DMS114 treated with DMSO at 0.1 percent for 48 hours (cell line): ENCODE data around the gene DCST1.

Experiments
- DNase-seq: peaks from one replicate; lab custom pipeline; 2025; ENCODE audit not compliant: unreplicated experiment; lab: John Stamatoyannopoulos, UW

Gene DCST1

DNA sequence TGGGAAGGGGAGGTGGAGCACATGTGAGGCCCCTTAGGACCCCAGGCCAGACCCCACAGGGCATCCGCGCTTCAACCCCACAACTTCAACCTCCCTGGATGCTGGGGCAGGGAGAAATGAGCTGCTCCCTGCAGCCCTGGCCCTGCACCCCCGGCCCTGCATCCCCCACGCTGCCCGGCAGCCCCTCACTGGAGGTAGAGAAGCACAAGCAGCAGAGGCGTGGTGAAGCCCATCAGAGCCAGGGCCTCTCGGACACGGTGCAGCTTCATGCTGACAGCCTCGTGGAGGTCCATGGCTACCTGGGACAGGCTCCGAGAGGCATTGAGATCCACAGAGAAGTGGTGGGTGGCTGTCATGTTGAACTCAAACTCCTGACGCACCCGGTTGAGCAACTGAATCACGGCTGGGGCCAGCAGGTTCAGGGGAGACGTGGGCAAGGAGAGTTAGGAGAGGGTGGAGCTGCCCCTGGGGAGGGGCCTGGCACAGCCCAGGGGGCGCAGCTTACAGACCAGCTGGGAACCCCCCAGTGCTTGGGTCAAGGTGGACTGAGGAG is 3.3 kb upstream of the DCST1 start:
- DNase-seq, result no peak

DNA sequence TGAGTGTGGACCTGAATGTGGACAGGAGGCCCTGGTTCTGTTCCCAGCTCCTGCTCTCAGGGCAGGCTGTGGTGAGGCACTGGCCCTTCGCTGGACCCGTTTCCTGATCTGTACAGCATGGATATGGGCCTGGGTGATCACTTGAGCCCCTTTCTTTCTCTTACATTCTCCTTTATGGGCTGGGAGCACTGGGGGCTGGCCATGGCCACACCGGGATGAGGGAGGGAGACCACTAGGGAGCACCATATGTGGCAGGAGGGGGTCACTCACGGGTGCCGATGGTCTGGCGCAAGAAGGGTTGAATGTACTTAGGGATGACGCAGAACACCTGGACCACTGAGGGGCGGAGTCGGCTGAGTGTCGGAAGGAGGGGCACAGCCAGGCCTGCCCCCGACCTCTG is 2.7 kb upstream of the DCST1 start:
- DNase-seq, result no peak

- DNase-seq, result no peak
These were observed 738 bp upstream of the DCST1 start for GRCh38 chr1:155032886-155033285.

GRCh38 chr1:155034318-155035208 is 939 bp downstream of the DCST1 start:
- DNase-seq, result no peak

DNA sequence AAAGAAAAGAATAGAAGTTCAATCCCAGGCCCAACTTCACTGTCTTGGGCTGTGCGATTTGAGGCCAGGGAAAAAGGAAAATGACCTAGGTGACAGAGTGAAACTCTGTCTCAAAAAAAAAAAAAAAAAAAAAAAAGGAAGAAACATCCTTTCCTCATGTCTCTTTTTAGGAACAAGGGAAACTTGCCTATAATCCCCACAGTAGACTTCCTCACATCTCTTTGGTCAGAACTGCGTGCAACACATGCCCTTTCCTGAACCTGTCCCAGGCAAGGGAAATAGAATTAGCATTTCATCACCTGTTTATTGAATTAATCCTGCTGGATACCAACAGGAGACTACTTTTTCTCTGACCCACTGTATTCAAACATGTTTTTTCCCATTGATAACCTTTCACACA is 2.3 kb downstream of the DCST1 start:
- no peak for DNase-seq

DNA sequence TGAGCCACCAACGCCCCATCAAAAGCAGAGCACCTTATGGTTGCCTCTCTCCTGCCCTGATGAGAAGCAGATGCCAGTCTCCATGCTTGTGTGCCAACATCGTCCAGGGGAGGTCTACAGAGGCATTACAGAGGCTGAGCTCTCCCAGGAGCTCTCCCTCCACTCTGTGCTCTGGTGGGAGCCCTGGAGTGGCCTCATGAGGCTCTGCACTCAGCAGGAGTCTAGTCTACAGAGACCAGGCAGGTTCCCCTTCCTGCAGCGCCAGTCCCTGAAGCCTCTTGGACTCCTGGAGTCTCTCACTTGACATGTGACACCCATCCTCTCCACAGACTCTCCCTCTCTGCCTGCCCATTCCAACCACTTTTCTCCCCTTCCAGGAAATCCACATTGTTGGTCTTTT is 3.4 kb downstream of the DCST1 start:
- DNase-seq, result no peak

GRCh38 chr1:155037851-155038441 is 4.3 kb downstream of the DCST1 start:
- no peak for DNase-seq

DNA sequence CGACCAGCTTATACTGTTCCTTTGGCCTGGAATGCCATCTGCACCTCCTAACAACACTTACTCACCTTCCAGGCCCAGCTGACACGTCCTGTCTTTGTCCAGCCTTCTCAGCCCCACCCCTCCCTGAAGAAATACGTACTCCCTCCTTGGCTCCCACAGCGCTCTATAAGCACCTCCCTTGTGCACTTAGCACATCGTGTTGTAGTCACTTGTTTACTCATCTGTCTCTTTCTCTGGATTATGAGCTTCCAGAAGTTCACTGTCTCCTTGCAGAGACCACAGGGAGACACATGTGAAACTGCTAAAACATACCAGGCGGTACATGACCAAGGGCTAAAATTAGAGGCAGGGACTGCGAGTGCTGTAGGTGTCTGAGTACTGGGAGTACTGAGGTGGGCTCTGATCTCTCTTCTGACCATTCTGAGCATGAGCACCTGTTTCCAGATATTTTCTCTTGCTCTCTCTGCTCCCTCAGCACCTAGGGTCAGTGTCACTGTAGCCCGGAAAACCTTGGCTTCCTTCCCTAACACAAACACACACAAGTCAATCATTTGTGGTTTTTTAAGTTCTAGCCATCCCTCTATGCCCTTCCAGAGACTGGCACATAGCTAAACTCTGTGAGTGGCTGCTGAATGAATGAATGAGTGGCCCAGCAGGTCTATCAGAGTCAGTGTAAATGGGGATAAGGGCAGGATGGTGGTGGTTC is 5.1 kb downstream of the DCST1 start:
- no peak for DNase-seq

DNA sequence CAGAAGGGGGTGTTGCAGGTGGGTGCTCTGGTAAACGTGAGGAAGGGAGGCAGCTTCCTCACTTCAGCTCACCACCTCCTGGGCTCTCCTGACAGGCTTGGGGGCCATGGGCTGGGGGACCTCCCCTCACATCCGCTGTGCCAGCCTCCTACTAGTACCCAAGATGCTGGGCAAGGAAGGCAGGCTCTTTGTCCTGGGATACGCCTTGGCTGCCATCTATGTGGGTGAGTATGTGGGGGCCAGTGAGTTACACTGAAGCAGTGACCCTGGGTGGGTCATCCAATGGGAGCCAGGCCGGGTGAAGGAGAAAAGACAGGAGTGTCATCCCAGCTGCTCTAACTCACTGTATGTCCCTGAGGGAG is 5.7 kb downstream of the DCST1 start:
- no peak for DNase-seq

GRCh38 chr1:155040358-155041093 is 6.9 kb downstream of the DCST1 start:
- DNase-seq, result no peak

DNA sequence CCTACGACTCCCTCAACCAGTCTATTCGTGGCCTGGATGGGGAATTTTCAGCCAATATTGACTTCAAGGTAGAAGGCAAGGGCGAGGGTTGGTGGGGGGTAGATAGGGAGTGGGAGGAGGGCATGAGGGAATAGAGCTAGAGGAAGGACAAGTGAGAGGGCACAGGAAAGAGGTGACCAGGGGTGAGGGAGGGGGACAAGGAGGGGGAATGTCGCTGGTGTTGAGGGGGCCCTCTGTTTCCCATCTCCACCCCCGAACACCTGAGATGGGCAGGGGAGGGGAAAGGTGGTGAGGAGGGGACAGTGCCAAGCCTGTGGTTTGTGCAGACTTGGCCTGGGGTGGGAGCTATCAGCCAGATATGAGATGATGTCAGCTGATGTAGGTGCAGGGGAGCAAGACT is 9.2 kb downstream of the DCST1 start:
- DNase-seq, result no peak

DNA sequence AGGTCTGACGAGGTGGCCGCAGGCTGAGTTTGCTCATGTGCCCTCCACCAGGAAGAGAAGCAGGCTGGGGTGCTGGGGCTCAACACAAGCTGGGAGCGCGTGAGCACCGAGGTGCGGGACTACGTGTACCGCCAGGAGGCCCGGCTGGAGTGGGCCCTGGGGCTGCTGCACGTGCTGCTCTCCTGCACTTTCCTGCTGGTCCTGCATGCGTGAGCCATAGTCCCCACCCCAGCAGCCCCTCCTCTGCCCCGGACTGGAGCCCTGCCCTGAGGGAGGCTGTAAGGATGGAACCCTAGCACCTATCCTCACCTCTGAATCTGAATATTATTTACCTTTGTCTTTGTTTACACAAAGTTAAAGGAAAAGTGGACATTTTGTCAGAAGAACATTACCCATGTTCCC is 9.7 kb downstream of the DCST1 start:
- DNase-seq, result no peak

DNA sequence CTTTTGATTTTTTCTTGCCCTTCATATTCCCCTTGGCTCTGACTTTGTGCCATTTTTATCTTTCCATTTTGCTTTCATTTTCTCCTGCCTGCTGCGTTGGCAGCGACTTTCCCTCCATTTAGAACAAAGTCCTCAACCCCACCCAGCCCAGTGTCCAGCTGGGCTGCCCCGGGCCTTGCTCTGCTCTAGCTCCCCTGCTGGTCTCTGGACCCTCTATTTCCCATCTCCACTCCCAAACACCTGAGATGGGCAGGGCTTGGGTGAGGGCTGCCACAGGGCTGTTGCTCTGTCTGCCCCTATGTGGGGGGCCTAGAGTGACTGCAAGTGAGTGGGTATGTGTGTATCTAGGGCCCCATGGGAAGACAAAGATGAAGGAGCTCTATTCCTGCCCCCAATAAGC is 10.2 kb downstream of the DCST1 start:
- DNase-seq, result no peak

- no peak for DNase-seq
These were observed 10.7 kb downstream of the DCST1 start for GRCh38 chr1:155044365-155044764.

DNA sequence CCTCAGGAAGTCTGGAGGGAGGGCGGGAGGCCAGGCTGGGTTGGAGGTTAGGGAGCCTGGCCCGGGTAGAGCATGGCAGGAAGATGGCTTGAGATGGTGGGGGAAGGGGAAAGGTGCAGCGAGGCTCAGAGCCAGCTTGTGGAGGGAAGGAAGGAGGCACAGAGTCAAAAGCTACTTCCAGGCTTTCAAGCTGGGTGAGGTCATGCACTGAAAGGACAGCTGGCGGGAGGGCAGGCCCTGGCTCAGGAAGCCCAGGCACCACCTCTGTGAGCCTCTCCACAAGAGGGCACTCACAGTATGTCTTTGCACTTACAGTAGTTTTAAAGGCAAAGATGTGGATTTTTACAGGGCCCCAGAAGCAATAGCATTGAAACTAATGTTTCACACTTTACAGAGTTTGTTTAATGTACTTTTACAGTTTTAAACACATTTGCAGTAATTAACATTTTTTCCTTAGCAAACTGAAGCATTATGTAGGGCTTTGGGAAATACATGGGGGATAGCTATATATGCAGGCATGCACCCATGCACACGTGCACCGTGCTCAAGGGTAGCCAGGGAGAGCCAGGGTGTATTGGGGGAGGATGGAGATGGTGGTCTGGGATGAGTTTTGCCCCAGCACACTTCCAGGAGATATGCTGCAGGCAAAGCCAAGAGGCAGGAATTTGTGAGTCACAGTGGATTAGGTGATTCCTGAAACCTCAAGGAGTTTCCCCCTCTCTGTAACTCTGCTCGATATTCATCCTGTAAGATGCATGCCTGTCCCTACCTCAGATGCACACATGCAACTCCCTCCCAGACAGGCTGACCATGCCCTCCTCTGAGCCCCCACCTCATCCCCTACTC is 11.4 kb downstream of the DCST1 start:
- peak; percentile 66 for DNase-seq

DNA sequence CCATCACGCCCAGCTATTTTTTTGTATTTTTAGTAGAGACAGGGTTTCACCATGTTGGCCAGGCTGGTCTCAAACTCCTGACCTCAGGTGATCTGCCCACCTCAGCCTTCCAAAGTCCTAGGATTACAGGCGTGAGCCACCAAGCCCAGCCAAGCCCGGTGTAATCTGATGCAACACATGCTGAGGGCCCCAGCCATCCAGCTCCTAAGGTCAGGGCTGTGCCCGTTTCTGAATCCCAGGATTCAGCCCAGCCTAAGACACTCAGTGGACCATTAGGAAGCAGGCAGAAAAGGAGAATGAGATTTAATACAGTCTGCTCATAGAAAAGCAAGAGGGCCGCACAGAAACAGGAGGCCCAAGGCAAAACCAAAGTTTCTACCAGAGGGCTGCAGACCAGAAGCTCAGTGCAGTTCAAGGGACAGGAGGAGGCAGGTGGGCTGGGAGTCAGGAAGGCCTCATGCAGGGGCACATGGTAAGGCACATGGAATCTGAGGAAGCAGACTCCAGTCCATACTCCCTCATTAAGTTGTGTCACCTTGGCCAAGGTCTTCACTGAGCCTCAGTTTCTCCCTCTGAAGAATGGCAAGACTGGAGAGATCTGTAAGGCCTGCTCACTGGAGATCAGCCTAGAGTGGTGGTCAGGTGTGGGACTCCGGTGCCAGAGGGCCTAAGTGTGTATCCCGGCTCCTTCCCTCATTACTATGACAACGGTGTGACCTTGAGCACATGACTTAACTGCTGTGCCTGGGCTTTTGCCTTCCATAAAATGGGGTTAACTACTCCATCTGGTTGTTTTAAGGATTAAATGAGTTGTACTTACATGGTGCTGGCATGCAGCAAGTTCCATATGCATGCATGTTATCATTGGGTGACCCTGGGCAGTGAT is 15.1 kb downstream of the DCST1 start:
- DNase-seq, result no peak

- DNase-seq, result no peak
These were observed 16.3 kb downstream of the DCST1 start for GRCh38 chr1:155049651-155050559.
